ENCODE results near the gene LIMS1. TPM values are rescaled to one million over a fixed set of nuclear protein-coding genes. Genes with fewer than 3 reads are reported as not detected.

LIMS1 gene
- total RNA-seq, 1 experiment from 2014 or later = 56.2 TPM

DNA sequence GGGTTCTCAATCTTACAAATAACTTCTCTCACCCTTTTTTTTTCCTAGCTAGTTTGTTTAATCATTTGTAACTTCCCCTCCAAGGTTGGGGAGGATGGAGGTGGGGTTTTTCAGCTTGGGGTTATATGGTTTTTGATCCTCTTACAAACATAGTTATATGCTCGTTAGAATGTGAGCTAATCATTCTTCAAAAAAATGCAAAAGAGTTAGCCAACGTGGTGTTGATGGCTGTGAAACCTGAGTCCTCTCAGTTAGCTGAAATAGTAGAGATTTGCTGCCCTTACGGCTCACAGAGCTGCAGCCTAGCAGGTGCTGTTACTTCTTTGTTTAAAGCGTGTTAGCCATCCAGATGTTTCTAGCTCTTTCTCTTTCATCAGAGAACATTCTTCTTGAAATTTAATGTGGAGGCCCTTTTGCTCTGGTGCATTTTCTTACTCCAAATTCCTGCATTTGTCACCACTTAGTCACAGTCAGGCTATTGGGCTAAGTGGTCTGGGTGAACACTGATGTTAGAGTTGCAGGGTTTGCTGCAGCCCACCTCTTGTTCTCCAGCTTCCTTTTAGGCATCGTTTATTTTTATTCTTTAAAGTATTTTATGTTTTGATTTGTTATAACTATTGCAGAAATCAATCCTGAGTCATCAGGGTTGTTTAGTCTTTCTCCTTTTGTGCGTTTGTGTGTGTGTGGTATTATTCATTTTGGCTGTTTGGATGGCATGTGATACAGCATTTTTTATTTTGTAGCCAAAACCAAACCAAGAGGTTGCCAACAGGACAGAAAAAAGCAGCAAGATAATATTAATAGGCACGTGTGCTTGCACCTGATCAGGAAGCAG lies 41.1 kb downstream of the LIMS1 start:
- peaks cover 0 to 6% of the 10 kb centered on the region in 2 experiments; a peak in 1 of 4 replicates for H3K4me1 ChIP-seq (ENCODE audit: control insufficient read depth in 1 of 2, insufficient read depth in 2 of 2, low read length in 2 of 2)
- no peaks in the 10 kb centered on the region for H3K9me2 ChIP-seq (ENCODE audit: insufficient read depth)
- no peak overlapping the region for H3K9ac ChIP-seq (ENCODE audit: low read length)
- H3K27ac ChIP-seq (ENCODE audit: low read depth, low read length) = no peak overlapping the region
- H3K9me3 ChIP-seq (ENCODE audit: control insufficient read depth in 1 of 2, insufficient read depth in 1 of 2, low read depth in 1 of 2, low read length in 2 of 2) = no peaks in the 10 kb centered on the region
- BruUV-seq (replicated peaks) = no TSS peak
- RAD21 ChIA-PET (ENCODE audit: low non-redundant PET in 1 of 2, low total read pairs in 2 of 2, uncharacterized antibody in 2 of 2, unreplicated experiment in 2 of 2) = no interaction called here
- no peak overlapping the region for H2AFZ ChIP-seq (ENCODE audit: low read depth, low read length, poor library complexity, severe bottlenecking)
- peaks cover 48% of the 10 kb centered on the region for H3K79me2 ChIP-seq (ENCODE audit: insufficient read depth, low read length)
- intact Hi-C loops (cut with micrococcal nuclease) = no loop called here
- no peak overlapping the region for H3K4me2 ChIP-seq (ENCODE audit: low read length)
- no peaks in the 10 kb centered on the region for H4K20me1 ChIP-seq (ENCODE audit: insufficient read depth)
- no peak overlapping the region for H3K4me3 ChIP-seq (replicated peaks in 1 of 2; ENCODE audit: low read depth in 1 of 2, low read length in 2 of 2)
- DNase-seq (ENCODE audit: low read depth, low spot score) = no peak
- no peaks in the 10 kb centered on the region for H3K27me3 ChIP-seq (ENCODE audit: insufficient read depth, low read length)
- CTCF ChIA-PET = interaction anchor here (2.4 kb wide), 1 partner anchor 9 kb away, joined by 14 read pairs; no protein-coding TSS in a partner anchor
- H3K36me3 ChIP-seq (ENCODE audit: control insufficient read depth in 1 of 2, insufficient read depth in 2 of 2, low read length in 2 of 2) = no peaks in the 10 kb centered on the region
- TF ChIP-seq CBX3 (IDR thresholded peaks at IDR 0.05; ENCODE audit: low read depth) (no peak), CEBPB (IDR thresholded peaks at IDR 0.05; ENCODE audit: low read depth) (no peak), YY1 (IDR thresholded peaks at IDR 0.05; ENCODE audit: extremely low read depth, insufficient replicate concordance, low read depth, low read length) (no peak), SRF (IDR thresholded peaks at IDR 0.05; ENCODE audit: low read depth) (no peak), ATF3 (IDR thresholded peaks at IDR 0.05) (no peak)
- POLR2A ChIA-PET = no interaction called here
- no peak for ATAC-seq

DNA sequence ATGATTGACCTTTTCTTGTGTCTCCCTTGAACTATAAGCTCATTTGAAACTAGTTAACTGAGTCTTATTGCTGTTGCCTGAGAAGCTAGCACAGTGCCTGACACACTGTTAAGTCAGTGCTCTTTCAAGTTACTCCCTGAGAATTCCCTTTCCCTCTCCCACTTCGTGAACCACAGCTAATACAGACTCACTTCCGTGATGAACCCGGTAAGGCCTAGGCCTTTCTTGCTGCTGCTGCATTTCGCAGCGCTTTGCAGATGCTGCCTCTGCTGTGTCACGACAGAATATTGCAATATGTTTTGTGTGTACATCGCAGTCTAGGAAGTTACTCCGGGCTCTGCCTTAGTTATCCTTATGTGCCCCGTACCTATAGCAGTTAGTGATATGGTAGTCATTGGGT lies 42.8 kb downstream of the LIMS1 start:
- no peak for ATAC-seq
- no TSS peak for BruUV-seq (replicated peaks)
- RAD21 ChIA-PET (ENCODE audit: low non-redundant PET in 1 of 2, low total read pairs in 2 of 2, uncharacterized antibody in 2 of 2, unreplicated experiment in 2 of 2) = interaction anchor here in 1 of 2 experiments (0.6 kb wide), 1 partner anchor 223 kb away, joined by 3 read pairs; no protein-coding TSS in a partner anchor

More for the DNA sequence above, 42.8 kb downstream of the LIMS1 start:
- H3K4me3 ChIP-seq (replicated peaks in 1 of 2; ENCODE audit: low read depth in 1 of 2, low read length in 2 of 2) = no peak overlapping the region
- no peaks in the 10 kb centered on the region for H3K9me2 ChIP-seq (ENCODE audit: insufficient read depth)
- H3K27me3 ChIP-seq (ENCODE audit: insufficient read depth, low read length) = no peaks in the 10 kb centered on the region
- H2AFZ ChIP-seq (ENCODE audit: low read depth, low read length, poor library complexity, severe bottlenecking) = no peak overlapping the region
- H3K9ac ChIP-seq (ENCODE audit: low read length) = no peak overlapping the region
- no peak overlapping the region for H3K27ac ChIP-seq (ENCODE audit: low read depth, low read length)
- no peak for TF ChIP-seq REST (IDR thresholded peaks at IDR 0.05; ENCODE audit: low read depth)
- no peak for TF ChIP-seq CEBPB (IDR thresholded peaks at IDR 0.05; ENCODE audit: low read depth)
- no peak for TF ChIP-seq SP1 (IDR thresholded peaks at IDR 0.05; ENCODE audit: low read depth)
- no peak for TF ChIP-seq YY1 (IDR thresholded peaks at IDR 0.05; ENCODE audit: extremely low read depth, insufficient replicate concordance, low read depth, low read length)
- no peak for TF ChIP-seq RAD21 (IDR thresholded peaks at IDR 0.05; ENCODE audit: low read depth)
- TF ChIP-seq SRF (IDR thresholded peaks at IDR 0.05; ENCODE audit: low read depth) = no peak
- no peak for TF ChIP-seq ZFX (IDR thresholded peaks at IDR 0.05)
- TF ChIP-seq, protein P1, sequence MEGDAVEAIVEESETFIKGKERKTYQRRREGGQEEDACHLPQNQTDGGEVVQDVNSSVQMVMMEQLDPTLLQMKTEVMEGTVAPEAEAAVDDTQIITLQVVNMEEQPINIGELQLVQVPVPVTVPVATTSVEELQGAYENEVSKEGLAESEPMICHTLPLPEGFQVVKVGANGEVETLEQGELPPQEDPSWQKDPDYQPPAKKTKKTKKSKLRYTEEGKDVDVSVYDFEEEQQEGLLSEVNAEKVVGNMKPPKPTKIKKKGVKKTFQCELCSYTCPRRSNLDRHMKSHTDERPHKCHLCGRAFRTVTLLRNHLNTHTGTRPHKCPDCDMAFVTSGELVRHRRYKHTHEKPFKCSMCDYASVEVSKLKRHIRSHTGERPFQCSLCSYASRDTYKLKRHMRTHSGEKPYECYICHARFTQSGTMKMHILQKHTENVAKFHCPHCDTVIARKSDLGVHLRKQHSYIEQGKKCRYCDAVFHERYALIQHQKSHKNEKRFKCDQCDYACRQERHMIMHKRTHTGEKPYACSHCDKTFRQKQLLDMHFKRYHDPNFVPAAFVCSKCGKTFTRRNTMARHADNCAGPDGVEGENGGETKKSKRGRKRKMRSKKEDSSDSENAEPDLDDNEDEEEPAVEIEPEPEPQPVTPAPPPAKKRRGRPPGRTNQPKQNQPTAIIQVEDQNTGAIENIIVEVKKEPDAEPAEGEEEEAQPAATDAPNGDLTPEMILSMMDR (IDR thresholded peaks at IDR 0.05 in 2 of 3, conservative IDR thresholded peaks at IDR 0.05 in 1 of 3; ENCODE audit: borderline replicate concordance in 1 of 3, insufficient read depth in 1 of 3, low read depth in 2 of 3, low read length in 2 of 3) = no peak
- TF ChIP-seq CBX3 (IDR thresholded peaks at IDR 0.05; ENCODE audit: low read depth) = no peak
- intact Hi-C loops (cut with micrococcal nuclease) = no loop called here
- peaks cover 0 to 6% of the 10 kb centered on the region in 2 experiments; a peak in 1 of 4 replicates for H3K4me1 ChIP-seq (ENCODE audit: control insufficient read depth in 1 of 2, insufficient read depth in 2 of 2, low read length in 2 of 2)
- peaks cover 51% of the 10 kb centered on the region for H3K79me2 ChIP-seq (ENCODE audit: insufficient read depth, low read length)
- ChIA-PET POLR2A (no interaction called here), CTCF (no interaction called here)
- H3K9me3 ChIP-seq (ENCODE audit: control insufficient read depth in 1 of 2, insufficient read depth in 1 of 2, low read depth in 1 of 2, low read length in 2 of 2) = no peaks in the 10 kb centered on the region
- no peak overlapping the region for H3K4me2 ChIP-seq (ENCODE audit: low read length)
- DNase-seq (ENCODE audit: low read depth, low spot score) = no peak
- no peaks in the 10 kb centered on the region for H4K20me1 ChIP-seq (ENCODE audit: insufficient read depth)
- H3K36me3 ChIP-seq (ENCODE audit: control insufficient read depth in 1 of 2, insufficient read depth in 2 of 2, low read length in 2 of 2) = no peaks in the 10 kb centered on the region
